SK-N-SH (cell line): ENCODE measurements around the gene LARP1. TPM values are rescaled to one million over a fixed set of nuclear protein-coding genes. Genes with fewer than 3 reads are reported as not detected.

Source experiments
- CTCF ChIA-PET: fragments of 300-600, 350-600 bp; formaldehyde crosslinking; extraction: SDS; loops from one replicate; lab custom pipeline; 2021; lab: Yijun Ruan, JAX
- POLR2A ChIA-PET: fragments of 350-600 bp; sonication (Branson Sonifier 250); formaldehyde crosslinking; extraction: SDS; loops from one replicate; lab custom pipeline; 2020; ENCODE audit warnings: antibody characterized with exemption, inconsistent platforms; lab: Yijun Ruan, JAX
- DNase-seq: peaks from one replicate; pipeline ENCODE4 v3.0.0; 2012
- H2AFZ ChIP-seq: fragments of 200-600 bp; sonication (generic); 2 replicates; pipeline ENCODE4 v1.8.1; 2016; ENCODE audit warnings: antibody characterized with exemption, mild to moderate bottlenecking, low read depth
- H3F3A ChIP-seq: fragments of 200-600 bp; sonication (generic); replicated peaks from 2 replicates; pipeline ENCODE3; 2016; ENCODE audit warnings: antibody characterized with exemption, mild to moderate bottlenecking; ENCODE audit not compliant: insufficient read depth
- H3K27ac ChIP-seq, 2 experiments: fragments of 200-500 bp in 1 of 2; fragments of 200-600 bp in 1 of 2; sonication (Bioruptor generic) in 1 of 2; sonication (generic), shearing (Covaris generic) in 1 of 2; 2 replicates each; pipeline versions ENCODE4 v1.5.1 to v1.6.1; 2014 to 2016; ENCODE audit warnings: low read depth in 2 of 2, inconsistent platforms in 1 of 2, low read length in 1 of 2, mild to moderate bottlenecking in 1 of 2, mixed read lengths in 1 of 2
- H3K27me3 ChIP-seq: fragments of 200-600 bp; sonication (generic), shearing (Covaris generic); 2 replicates; pipeline ENCODE4 v1.6.1; 2016; ENCODE audit warnings: mixed run types; ENCODE audit not compliant: insufficient read depth
- H3K36me3 ChIP-seq, 2 experiments: fragments of 200-500 bp in 1 of 2; fragments of 200-600 bp in 1 of 2; sonication (Bioruptor generic) in 1 of 2; sonication (generic) in 1 of 2; replicated peaks in 1 of 2; 2 replicates each; pipeline versions ENCODE3 to v1.5.1; 2014 to 2016; ENCODE audit warnings: low read length in 1 of 2, mild to moderate bottlenecking in 1 of 2; ENCODE audit not compliant: insufficient read depth in 2 of 2, control insufficient read depth in 1 of 2
- H3K4me1 ChIP-seq, 2 experiments: fragments of 200-500 bp in 1 of 2; fragments of 200-600 bp in 1 of 2; sonication (Bioruptor generic) in 1 of 2; sonication (generic), shearing (Covaris generic) in 1 of 2; 2 replicates each; pipeline versions ENCODE4 v1.5.1 to v1.6.1; 2014 to 2016; ENCODE audit warnings: low read depth in 1 of 2, low read length in 1 of 2, mixed run types in 1 of 2; ENCODE audit not compliant: insufficient read depth in 2 of 2, control insufficient read depth in 1 of 2
- H3K4me2 ChIP-seq: fragments of 200-600 bp; sonication (generic), shearing (Covaris generic); 2 replicates; pipeline ENCODE4 v1.6.1; 2017; ENCODE audit warnings: mixed run types
- H3K4me3 ChIP-seq, 2 experiments: fragments of 200-500 bp in 1 of 2; fragments of 200-600 bp in 1 of 2; sonication (Bioruptor generic) in 1 of 2; sonication (generic), shearing (Covaris generic) in 1 of 2; 2 replicates each; pipeline versions ENCODE4 v1.5.1 to v1.8.1; 2014 to 2016; ENCODE audit warnings: low read depth in 2 of 2, inconsistent platforms in 1 of 2, low read length in 1 of 2, mild to moderate bottlenecking in 1 of 2, mixed read lengths in 1 of 2, moderate library complexity in 1 of 2
- H3K79me2 ChIP-seq: fragments of 200-600 bp; sonication (generic); 2 replicates; pipeline ENCODE4 v1.8.1; 2017; ENCODE audit warnings: mild to moderate bottlenecking; ENCODE audit not compliant: insufficient read depth
- H3K9ac ChIP-seq: fragments of 200-600 bp; sonication (generic); 2 replicates; pipeline ENCODE4 v1.6.1; 2017; ENCODE audit warnings: mixed run types
- H3K9me2 ChIP-seq: fragments of 200-600 bp; sonication (generic); 2 replicates; pipeline ENCODE4 v1.6.1; 2017; ENCODE audit warnings: mixed run types
- H3K9me3 ChIP-seq: fragments of 200-600 bp; sonication (generic); 2 replicates; pipeline ENCODE4 v1.6.1; 2017; ENCODE audit warnings: mixed run types, mild to moderate bottlenecking, moderate library complexity
- H4K20me1 ChIP-seq: fragments of 200-600 bp; sonication (generic); 2 replicates; pipeline ENCODE4 v1.6.1; 2017; ENCODE audit warnings: mild to moderate bottlenecking, mixed run types; ENCODE audit not compliant: insufficient read depth
- CHD2 ChIP-seq: fragments of 150-350 bp; IDR thresholded peaks from 2 replicates; pipeline ENCODE4 v1.6.1; 2018; ENCODE audit warnings: low read length; ENCODE audit not compliant: partially characterized antibody
- CTCF ChIP-seq: fragments of 200-600 bp; sonication (generic); IDR thresholded peaks from 2 replicates; pipeline ENCODE4 v1.6.1; 2017; ENCODE audit warnings: antibody characterized with exemption, mild to moderate bottlenecking, moderate library complexity
- ELF1 ChIP-seq: IDR thresholded peaks from 2 replicates; pipeline ENCODE4 v1.4.0; 2012
- EZH2phosphoT487 ChIP-seq: fragments of 200-600 bp; sonication (generic); IDR thresholded peaks from 2 replicates; pipeline ENCODE4 v1.6.1; 2017; ENCODE audit warnings: low read depth, mixed run types, mild to moderate bottlenecking, antibody characterized with exemption, moderate library complexity, borderline replicate concordance
- FOSL2 ChIP-seq: IDR thresholded peaks from 2 replicates; pipeline ENCODE4 v1.4.0; 2012; ENCODE audit warnings: low read depth, mild to moderate bottlenecking, moderate library complexity, borderline replicate concordance
- IRF3 ChIP-seq: fragments of 150-350 bp; IDR thresholded peaks from 2 replicates; pipeline ENCODE4 v1.6.1; 2016; ENCODE audit warnings: mild to moderate bottlenecking, low read depth, low read length
- NFIC ChIP-seq: IDR thresholded peaks from 2 replicates; pipeline ENCODE4 v1.4.0; 2012; ENCODE audit warnings: borderline replicate concordance
- POLR2AphosphoS5 ChIP-seq: IDR thresholded peaks from 2 replicates; pipeline ENCODE4 v1.6.1; 2012; ENCODE audit warnings: low read depth, low read length
- RAD21 ChIP-seq: IDR thresholded peaks from 2 replicates; pipeline ENCODE4 v1.6.1; 2012; ENCODE audit warnings: mild to moderate bottlenecking, low read length
- RCOR1 ChIP-seq: fragments of 150-350 bp; IDR thresholded peaks from 2 replicates; pipeline ENCODE4 v1.6.1; 2017; ENCODE audit warnings: antibody characterized with exemption, low read length
- RXRA ChIP-seq: IDR thresholded peaks from 2 replicates; pipeline ENCODE4 v1.4.0; 2012; ENCODE audit warnings: low read depth, mild to moderate bottlenecking, borderline replicate concordance
- TEAD4 ChIP-seq: IDR thresholded peaks from 2 replicates; pipeline ENCODE4 v1.4.0; 2012; ENCODE audit warnings: mild to moderate bottlenecking, borderline replicate concordance; ENCODE audit not compliant: insufficient read depth
- USF1 ChIP-seq: IDR thresholded peaks from 2 replicates; pipeline ENCODE4 v1.4.0; 2012; ENCODE audit warnings: low read depth, borderline replicate concordance
- YY1 ChIP-seq: IDR thresholded peaks from 2 replicates; pipeline ENCODE4 v1.4.0; 2012; ENCODE audit warnings: low read depth, mild to moderate bottlenecking
- ZBTB33 ChIP-seq: IDR thresholded peaks from 2 replicates; pipeline ENCODE4 v1.4.0; 2012; ENCODE audit warnings: low read depth, borderline replicate concordance
- WGBS: methylation state at CpG from one replicate; pipeline ENCODE4 v1.1.6; 2017; ENCODE audit warnings: low lambda C conversion rate; 5-methylcytosine and 5-hydroxymethylcytosine counted together
- polyA plus RNA-seq, 3 experiments: library from polyadenylated mRNA; depleted of rRNA; stranded (reverse); fragments of >200 nt; gene quantifications; 2 replicates each; pipeline ENCODE4 v1.2.3, GENCODE V29; 2012
- TF ChIP-seq, protein P1 (sequence below): IDR thresholded peaks from 2 replicates; pipeline ENCODE4 v1.4.0; 2012; ENCODE audit warnings: low read depth
- TF ChIP-seq, protein P2 (sequence below): IDR thresholded peaks from 2 replicates; pipeline ENCODE4 v1.6.1; 2012; ENCODE audit warnings: mild to moderate bottlenecking, low read depth, low read length, moderate library complexity

Gene LARP1
- polyA plus RNA-seq, 1 of the 3 experiments (the other 2 are of a cell fraction) = 57.4 TPM

GRCh38 chr5:154850255-154851062 is 95.3 kb downstream of the LARP1 start, which contains the start of gene FAXDC2 (continued):
- no peak for TF ChIP-seq ZBTB33
- TF ChIP-seq CHD2 = no peak
- no peak for TF ChIP-seq RAD21
- peak; percentile 90 for TF ChIP-seq USF1
- TF ChIP-seq TEAD4 = no peak
- TF ChIP-seq NFIC = no peak
- TF ChIP-seq, protein P1, sequence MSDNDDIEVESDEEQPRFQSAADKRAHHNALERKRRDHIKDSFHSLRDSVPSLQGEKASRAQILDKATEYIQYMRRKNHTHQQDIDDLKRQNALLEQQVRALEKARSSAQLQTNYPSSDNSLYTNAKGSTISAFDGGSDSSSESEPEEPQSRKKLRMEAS = peak; percentile 79
- no peak for TF ChIP-seq YY1
- no peak for TF ChIP-seq RXRA
- peak; percentile 46; the same call in 1 of the 2 replicates for TF ChIP-seq POLR2AphosphoS5
- TF ChIP-seq RCOR1 = 0 out of 2 replicates have a peak, but pooled peaks have one; percentile 6
- no peak for TF ChIP-seq FOSL2

DNA sequence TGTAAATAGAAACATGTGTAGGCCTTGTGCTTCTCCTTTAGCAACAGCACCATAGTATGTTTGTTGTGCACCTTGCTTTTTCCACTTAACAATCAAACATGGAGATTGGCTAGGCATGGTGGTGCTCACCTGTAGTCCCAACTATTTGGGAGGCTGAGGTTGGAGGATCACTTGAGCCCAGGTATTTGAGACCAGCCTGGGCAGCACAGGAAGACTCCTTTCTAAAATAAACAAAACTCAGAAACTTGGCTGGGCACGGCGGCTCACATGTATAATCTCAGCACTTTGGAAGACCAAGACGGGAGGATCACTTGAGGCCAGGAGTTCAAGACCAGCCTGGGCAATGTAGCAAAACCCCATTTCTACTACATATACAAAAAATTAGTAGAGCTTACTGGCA is 96.2 kb downstream of the LARP1 start:
- no peak for DNase-seq
- Histone ChIP-seq H4K20me1 (no peaks in the 10 kb centered on the region), H3K4me1 (peaks cover 9% of the 10 kb centered on the region in 2 experiments; a peak in 3 of 4 replicates), H3F3A (peaks cover 11% of the 10 kb centered on the region), H3K4me3 (no peak overlapping the region), H3K79me2 (no peaks in the 10 kb centered on the region), H3K27ac (peak overlapping the region in 1 of 2 experiments; percentile 67; a peak in 3 of 4 replicates), H3K9me3 (no peaks in the 10 kb centered on the region), H3K4me2 (peak overlapping the region; percentile 73), H3K9ac (peak overlapping the region; percentile 48; the same call in 1 of the 2 replicates), H3K27me3 (no peaks in the 10 kb centered on the region), H3K9me2 (no peaks in the 10 kb centered on the region), H2AFZ (peak overlapping the region; percentile 92), H3K36me3 (no peaks in the 10 kb centered on the region)
- WGBS = 100% methylated on average over 3 of the region's 3 CpGs
- ChIA-PET CTCF (interaction anchor here (0.6 to 1.1 kb wide), 3 partner anchors 16 to 201 kb away, joined by 3 to 4 read pairs (median 3); no protein-coding TSS in a partner anchor), POLR2A (interaction anchor here (1.5 kb wide), 1 partner anchor 16 kb away, joined by 7 read pairs; no protein-coding TSS in a partner anchor)
- no peak for TF ChIP-seq POLR2AphosphoS5
- TF ChIP-seq TEAD4 = no peak
- no peak for TF ChIP-seq IRF3
- no peak for TF ChIP-seq CTCF
- no peak for TF ChIP-seq USF1
- TF ChIP-seq, protein P2, sequence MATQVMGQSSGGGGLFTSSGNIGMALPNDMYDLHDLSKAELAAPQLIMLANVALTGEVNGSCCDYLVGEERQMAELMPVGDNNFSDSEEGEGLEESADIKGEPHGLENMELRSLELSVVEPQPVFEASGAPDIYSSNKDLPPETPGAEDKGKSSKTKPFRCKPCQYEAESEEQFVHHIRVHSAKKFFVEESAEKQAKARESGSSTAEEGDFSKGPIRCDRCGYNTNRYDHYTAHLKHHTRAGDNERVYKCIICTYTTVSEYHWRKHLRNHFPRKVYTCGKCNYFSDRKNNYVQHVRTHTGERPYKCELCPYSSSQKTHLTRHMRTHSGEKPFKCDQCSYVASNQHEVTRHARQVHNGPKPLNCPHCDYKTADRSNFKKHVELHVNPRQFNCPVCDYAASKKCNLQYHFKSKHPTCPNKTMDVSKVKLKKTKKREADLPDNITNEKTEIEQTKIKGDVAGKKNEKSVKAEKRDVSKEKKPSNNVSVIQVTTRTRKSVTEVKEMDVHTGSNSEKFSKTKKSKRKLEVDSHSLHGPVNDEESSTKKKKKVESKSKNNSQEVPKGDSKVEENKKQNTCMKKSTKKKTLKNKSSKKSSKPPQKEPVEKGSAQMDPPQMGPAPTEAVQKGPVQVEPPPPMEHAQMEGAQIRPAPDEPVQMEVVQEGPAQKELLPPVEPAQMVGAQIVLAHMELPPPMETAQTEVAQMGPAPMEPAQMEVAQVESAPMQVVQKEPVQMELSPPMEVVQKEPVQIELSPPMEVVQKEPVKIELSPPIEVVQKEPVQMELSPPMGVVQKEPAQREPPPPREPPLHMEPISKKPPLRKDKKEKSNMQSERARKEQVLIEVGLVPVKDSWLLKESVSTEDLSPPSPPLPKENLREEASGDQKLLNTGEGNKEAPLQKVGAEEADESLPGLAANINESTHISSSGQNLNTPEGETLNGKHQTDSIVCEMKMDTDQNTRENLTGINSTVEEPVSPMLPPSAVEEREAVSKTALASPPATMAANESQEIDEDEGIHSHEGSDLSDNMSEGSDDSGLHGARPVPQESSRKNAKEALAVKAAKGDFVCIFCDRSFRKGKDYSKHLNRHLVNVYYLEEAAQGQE = no peak
- no peak for TF ChIP-seq RXRA
- TF ChIP-seq, protein P1 = no peak
- TF ChIP-seq EZH2phosphoT487 = no peak
- TF ChIP-seq ELF1 = no peak
